Stimulated activated naive CD4-positive, alpha-beta T cell treated with Interleukin-2 at 50 U/mL for 16 hours (primary cell): ENCODE measurements around the gene CCL13.
"Not testable (repeated sequence)": the region's sequence is repeated elsewhere in the genome, so short reads cannot be mapped to it uniquely, and the experiment has no call there.

Experiments used
- DNase-seq: peaks from one replicate; lab custom pipeline; 2025; lab: John Stamatoyannopoulos, UW

CCL13 gene

DNA sequence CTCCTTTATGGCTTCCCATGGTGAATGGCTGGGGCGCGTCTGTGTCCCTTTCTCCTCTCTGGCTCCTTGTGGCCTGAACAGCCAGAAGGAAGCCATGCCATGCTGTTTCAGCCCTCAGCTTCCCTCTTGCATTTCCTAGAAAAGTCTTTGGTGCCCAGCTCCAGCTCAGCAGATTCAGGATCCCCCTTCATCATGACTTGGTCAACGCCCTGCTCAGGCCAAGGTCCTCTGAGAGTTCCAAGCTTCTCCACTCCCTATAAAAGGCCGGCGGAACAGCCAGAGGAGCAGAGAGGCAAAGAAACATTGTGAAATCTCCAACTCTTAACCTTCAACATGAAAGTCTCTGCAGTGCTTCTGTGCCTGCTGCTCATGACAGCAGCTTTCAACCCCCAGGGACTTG lies at the start of gene CCL13:
TSS of gene CCL13 (plus strand) at position 287 of the 400 bp plus-strand sequence. CDS start at position 334, 47 bp downstream.
- no peak for DNase-seq

DNA sequence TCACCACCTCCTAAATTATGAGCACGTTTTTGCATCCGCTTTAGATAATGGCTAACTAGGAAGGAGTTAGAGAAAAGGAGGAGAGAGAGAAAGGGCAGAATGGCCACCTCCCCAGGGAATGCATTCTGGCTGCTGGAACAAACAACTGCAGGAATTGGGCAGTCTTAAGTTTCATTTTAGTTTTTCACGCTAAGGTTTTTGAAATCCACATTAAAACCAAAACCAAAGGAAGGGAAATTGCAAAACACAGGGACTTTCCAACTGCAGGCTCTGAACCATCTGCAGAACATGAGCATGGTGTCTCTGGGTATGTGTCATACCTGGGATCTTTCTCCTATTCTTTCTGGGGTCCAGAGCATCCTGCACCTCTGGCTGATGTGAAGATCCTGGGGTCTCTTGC lies 49.2 kb upstream of the CCL13 start:
- DNase-seq: no peak

DNA sequence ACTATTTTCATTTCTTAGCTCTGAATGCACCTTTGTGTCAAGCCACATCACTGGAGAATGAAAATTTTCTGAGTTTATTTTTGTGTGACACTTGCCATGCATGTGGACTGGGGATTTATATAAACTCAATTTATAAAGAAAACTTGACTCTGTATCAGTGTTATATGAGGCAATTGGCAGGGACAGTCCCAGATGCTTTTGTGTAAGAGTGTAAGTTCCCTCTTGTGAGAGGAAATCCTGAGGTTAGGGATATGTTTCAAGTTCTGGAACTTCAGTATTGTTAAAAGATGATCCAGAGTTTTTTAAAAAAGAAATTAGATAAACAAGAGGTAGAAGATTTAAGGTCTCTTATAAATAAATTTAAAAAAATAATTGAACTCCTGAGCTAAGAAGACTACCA lies 47.9 kb upstream of the CCL13 start:
- no peak for DNase-seq

DNA sequence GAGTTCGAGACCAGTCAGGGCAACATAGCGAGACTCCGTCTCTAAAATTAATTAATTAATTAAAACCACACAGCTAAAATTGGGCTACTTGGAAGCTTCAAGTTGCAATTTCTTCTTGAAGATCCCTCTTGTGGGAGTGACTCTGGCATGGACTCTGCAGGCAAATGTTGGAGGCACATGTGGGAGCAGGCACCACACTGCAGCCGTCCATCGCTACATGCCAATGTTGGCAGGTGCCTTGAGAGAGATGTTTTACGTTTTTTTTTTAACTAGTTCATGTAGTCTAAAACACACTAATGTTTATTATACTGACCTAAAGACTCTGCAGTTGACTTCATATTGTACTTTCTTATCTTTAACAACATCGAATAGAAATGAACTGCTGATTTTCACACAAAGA lies 45.0 kb upstream of the CCL13 start:
- no peak for DNase-seq

DNA sequence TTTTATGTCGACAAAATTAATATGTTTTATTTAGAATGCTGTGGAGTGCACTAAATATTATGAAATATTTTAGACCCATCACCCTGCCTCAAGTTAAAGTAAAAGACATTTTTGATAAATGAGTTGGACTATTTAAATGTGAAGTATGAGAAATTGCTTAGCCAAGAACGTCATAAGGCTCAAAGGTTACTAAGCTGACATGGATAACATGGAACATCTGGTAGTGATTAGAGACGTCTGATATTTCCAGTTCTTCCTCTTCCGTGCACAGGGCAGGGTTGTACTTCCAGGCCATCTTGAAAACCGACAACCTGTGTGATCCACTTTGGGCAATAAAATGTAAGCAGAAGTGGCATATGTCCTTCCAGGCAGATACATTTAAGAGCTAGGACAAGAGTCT lies 44.2 kb upstream of the CCL13 start:
- no peak for DNase-seq

DNA sequence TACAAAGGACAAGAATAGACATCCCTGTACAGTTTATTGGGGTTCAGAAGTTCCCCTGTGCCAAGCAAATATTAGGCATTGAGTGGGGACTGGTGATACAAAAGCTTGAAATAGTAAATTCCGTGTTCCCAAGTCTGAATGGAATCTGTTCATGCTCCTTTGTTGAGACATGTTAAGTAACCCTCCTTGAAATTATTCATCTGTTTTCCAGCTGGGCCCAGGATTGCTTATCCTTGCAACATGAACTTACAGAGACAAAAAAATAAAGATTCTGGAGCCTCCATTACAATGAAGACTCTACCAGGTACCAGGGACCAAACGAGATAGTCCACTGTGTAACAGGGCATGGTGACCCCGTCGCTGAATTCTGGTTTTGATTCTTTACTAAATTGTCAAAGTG lies 43.1 kb upstream of the CCL13 start:
- no peak for DNase-seq

DNA sequence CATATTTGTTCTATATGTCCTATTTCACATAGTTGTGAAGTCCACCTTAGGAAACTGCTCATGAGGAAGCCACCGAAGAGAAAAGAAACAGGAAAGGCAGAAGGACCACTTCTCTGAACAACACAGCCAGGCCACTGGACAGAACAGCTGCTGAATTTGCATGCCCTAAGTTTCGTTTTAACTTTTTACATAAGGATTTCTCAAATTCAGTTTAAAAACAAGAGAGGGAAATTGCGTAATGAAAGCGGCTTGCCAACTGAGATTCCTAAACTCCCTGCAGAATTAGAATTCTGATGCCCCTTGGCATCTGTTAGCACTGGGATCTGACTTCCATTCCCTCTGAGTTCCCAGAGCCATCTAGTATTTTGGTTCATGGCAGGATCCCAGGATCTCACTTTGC lies 42.0 kb upstream of the CCL13 start:
- no peak for DNase-seq

DNA sequence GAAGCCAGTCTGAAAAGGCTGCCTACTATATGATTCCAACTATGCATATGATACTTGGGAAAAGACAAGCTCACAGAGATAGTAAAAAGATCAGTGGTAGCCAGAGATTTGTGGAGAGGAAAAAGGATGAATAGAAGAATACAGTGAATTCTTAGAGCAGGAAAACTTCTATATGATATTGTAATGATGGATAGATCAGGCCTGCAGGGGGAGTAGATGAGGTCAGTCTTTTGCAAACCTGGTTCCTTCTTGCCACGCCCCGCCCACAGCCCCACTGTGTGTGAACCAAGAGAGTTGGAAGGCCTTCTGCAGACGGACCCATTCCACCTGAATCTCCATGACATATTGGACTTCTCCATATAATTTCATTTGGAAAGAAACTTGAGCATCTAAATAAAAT lies 37.8 kb upstream of the CCL13 start:
- no peak for DNase-seq

DNA sequence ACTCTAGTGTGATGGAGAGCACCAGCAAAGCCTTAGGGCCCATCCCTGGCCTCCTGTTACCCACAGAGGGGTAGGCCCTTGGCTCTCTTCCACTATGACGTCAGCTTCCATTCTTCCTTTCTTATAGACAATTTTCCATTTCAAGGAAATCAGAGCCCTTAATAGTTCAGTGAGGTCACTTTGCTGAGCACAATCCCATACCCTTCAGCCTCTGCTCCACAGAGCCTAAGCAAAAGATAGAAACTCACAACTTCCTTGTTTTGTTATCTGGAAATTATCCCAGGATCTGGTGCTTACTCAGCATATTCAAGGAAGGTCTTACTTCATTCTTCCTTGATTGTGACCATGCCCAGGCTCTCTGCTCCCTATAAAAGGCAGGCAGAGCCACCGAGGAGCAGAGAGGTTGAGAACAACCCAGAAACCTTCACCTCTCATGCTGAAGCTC lies 37.2 kb upstream of the CCL13 start, which contains the start of gene CCL8:
TSS of gene CCL8 (plus strand) at position 397 of the 445 bp plus-strand sequence. CDS start 67 bp downstream, outside the sequence.
- no peak for DNase-seq

DNA sequence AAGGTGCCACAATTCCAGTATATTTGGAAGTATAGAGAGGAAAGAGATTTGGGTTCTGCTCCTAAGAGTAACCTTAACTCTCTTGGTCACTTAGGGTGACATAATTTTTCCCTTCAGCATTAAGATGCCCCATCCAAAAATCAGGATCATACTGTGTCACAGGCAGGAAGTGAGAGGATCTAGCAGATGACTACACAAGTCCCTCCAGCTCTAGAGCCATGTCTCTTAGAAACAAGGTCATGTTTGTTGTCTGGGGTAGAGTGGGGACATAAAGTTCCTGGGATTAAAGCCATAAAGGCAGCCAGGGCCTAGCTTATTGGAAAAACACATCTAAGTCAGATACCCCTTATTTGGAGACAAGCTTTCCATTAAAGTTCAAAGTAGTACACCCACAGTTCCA lies 34.3 kb upstream of the CCL13 start:
- DNase-seq: no peak

DNA sequence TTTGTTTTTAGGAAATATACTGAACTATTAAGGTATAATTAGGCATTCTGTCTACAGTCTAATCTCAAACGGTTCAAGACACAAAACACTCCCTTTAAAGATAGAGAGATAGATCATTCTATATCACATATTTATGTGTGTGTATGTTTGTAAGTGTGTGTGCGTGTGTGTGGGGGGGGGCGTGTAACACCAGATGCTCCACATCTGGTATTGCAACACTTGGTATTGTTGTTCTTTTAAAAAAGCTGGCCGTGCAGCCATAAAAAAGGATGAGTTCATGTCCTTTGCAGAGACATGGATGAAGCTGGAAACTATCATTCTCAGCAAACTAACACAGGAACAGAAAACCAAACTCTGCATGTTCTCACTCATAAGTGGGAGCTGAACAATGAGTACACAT lies 28.7 kb upstream of the CCL13 start:
- not testable (repeated sequence) for DNase-seq

DNA sequence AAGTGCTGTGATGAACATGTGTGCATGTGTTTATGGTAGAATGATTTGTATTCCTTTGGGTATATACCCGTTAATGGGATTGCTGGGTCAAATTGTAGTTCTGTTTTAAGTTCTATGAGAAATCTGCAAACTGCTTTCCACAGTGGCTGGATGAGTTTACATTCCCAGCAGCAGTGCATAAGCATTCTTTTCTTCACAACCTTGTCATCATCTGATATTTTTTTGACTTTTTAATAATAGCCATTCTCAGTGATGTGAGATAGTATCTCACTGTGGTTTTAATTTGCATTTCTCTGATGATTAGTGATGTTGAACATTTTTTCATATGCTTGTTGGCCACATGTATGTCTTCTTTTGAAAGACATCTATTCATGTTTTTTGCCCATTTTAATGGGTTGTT lies 18.6 kb upstream of the CCL13 start:
- no peak for DNase-seq

DNA sequence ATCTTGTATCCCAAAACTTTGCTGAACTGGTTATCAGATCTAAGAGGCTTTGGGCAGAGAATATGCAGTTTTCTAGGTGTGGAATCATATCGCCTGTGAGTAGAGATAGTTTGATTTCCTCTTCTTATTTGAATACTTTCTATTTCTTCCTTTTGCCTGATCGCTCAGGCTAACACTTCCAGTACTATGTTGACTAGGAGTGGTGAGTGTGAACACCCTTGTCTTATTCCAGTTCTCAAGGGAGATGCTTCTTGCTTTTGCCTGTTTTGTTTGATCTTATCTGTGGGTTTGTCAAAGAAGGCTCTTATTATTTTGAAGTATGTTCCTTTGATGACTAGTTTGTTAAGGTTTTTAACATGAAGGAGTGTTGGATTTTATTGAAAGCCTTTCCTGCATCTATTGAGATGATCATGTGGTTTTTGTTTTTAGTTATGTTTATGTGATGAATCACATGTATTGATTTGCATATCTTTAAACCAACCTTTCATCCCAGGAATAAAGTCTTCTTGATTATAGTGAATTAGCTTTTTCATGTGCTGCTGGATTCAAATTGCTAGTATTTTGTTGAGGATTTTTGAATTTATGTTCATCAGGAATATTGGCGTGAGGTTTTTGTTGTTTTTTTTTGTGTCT lies 17.0 kb upstream of the CCL13 start:
- DNase-seq: no peak

DNA sequence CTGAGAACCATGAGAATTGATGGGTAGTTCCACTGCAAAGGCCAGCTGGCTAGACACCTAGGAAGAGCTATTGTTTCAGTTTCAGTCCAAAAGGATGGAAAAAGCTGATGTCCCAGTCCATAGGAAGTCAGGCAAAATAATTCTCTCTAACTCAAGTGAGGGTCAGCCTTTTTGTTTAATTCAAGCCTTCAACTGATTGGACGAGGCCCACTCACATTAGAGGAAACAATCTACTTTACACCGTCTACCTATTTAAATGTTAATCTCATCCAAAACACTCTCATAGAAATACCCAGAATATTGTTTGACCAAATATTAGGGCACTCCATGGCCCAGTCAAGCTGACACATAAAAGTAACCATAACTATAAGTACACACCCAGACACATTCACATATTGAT lies 14.4 kb upstream of the CCL13 start:
- no peak for DNase-seq

DNA sequence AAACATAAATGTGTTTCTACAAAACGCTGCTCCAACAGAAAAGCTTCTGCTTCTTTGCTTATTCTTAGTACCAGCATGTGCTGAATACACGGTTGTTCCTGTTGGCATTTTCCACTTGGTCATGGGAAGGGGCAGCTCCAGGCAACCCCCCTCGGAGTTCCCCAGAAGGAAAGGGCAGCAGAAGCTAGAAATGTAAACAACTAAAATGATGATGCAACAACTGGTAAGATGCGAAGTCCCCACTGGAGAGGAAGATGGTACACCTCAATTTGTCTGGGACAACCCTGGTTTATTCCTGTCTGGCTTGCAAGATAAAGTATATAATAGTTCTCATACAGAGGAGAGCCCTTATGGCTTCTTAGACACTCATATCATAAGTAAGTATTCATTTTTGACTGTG lies 9.2 kb upstream of the CCL13 start:
- DNase-seq: no peak

DNA sequence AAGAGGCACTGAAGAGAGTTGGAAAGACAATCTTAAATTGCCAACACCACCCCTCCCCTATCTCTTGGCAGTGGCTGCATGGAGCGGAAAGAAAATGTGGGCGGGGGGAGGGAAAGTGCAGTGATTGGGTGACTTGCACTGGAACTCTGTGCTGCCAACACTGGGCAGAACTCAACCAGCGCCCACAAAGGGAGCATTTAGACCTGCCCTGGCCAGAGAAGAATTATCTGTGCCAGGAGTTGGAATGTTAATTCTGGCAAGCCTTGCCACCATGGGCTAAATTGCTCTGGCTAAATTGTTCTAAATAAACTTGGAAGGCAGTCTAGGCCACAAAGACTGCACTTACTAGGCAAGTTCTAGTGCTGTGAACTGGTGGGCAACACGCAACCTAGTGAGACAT lies 6.5 kb upstream of the CCL13 start:
- no peak for DNase-seq

DNA sequence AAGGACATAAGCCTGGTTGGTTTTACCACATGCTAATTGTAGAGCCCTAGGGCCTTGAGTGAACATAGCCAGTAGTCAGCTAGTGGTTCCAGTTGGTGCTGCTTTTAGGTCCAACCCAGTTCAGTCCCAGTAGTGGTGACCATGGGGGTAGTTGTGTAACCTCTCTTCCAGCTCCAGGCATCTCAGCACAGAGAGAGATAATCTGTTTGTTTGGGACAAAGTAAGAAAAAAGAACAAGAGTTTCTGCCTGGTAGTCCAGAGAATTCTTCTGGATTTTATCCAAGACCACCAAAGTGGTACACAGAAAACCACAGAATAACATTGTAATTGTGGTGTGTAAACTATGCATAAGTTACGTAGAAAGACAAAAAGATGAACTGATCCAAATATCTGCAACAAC lies 5.2 kb upstream of the CCL13 start:
- DNase-seq: no peak

DNA sequence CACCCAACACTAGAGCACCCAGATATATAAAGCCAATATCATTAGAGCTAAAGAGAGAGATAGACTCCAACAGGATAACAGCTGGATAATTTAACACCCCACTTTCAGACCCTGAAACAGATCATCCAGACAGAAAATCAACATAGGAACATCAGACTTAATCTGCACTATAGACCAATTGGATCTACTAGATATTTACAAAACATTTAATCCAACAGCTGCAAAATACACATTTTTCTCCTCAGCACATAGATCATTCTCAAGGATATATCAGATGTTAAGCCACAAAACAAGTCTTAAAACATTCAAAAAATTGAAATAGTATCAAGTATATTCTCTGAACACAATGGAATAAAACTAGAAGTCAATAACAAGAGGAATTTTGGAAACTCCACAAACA lies 4.1 kb upstream of the CCL13 start:
- no peak for DNase-seq

DNA sequence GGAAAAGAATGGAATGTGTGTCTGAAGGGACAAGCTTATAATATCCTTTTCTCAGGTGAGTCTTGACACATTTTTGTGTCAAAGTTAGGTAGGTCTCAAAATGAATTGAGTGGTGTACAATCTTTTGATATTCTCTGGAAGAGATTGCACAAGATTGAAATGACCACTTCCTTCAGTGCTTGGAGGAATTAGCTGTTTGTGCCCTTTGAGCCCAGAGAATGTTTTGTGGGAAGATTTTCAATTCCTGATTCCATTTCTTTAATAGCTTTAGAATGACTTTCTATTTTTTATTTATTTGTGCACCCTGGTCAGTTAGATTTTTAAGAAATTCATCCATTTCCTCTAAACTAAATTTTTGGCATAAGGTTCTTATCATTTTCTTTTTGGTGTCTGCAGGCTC lies 1.6 kb upstream of the CCL13 start:
- DNase-seq: no peak

DNA sequence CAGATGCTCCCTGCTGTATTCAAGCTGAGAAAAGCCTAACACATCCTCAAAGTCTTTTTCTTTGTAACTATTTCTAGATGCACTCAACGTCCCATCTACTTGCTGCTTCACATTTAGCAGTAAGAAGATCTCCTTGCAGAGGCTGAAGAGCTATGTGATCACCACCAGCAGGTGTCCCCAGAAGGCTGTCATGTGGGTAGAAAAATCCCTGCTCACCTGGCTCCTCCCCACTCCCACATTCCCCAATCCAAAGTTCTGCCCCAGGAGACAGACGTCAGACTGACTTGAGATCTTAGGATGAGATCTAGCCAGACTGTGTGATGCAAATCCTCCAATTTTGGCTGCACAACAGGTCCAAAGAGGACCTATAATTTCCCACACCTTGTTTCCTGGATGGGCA lies 1.1 kb downstream of the CCL13 start:
- no peak for DNase-seq

DNA sequence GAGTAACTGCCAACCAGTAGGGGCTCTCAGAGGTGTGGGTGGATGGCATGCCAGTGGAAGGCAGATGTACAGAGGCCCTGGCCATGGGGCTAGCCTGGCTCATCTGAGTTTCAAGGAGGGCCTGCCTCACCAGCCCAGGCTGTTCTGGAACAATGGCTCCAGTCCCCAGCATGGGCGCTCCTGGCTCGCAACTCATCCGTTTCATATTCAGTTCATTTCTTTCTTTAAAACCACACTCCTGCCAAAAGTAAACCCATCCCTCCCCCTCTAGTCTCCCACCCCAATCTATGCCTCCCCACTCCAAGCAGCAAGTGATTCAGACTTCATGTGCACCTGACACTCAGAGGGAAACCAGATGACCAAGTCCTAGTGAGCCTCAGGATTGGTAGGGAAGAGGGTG lies 2.4 kb downstream of the CCL13 start:
- no peak for DNase-seq

DNA sequence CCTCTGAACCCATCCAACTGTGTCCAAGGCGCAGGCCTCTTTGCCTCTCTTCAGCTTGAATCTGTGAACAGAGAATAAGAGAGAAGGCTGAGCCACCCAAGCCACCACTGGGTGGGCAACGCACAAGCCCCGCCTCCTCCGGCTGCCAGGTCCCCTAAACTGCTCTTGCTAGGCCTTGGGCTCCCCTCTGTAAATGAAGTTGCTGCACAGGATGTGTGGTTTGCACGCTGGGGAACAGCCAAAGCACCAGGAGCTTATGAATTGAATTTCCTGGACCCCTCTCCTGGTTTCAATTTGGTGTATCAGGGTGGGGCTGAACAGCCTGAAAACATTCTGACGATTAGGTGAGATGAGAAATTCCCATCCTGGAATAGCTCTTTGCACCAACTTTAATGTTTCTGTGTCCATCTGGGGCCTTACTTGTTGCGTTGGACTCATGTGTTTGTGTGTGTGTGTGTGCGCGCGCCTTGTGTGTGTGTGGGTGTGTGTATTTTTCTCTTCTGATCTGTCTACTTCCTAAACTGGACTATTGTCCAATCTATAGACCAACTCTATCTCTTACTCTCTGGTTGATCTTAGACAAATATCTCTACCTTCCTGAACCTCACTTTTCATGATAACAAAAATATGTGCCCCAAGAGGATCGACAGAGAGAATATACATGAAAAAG lies 4.5 kb downstream of the CCL13 start:
- DNase-seq: no peak

DNA sequence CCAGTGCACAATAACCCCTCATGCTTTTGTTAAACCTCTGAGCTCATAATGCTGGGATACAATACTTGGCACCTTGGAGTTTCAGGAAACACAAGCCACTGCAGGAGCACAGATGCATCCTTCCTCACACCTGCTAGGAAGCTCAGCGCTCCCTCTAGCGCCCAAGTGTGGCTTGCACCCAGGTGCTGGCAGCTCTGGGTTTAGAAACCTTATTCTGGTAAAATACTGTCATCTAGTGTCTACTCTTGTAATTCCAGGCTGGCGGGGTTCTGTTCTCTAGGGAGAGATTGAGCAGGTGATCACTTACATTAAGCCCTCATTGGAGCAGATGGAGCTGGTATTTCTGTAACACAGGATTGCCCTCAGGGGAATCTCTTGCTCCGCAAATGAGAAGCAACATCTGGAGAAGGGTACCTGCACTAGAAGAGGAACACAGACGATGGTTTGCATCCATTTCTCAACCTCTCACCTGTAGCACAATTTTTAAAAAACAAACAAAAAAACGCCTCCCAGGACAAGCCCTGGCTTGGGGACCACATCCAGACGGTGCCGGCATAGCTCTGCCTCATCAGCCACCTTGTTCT lies 5.3 kb downstream of the CCL13 start:
- peak; percentile 30 for DNase-seq
